Aorta (tissue), 5 donors: Measurements from ENCODE around the gene HSD17B11. TPM values are rescaled to one million over a fixed set of nuclear protein-coding genes. Genes with fewer than 3 reads are reported as not detected.
A peak's percentile ranks its signal among the peaks of the same experiment; 100 is the strongest.
"Not testable (repeated sequence)": the region's sequence is repeated elsewhere in the genome, so short reads cannot be mapped to it uniquely, and the experiment has no call there.

Experiments used
- ATAC-seq: fragments of 200-7000 bp; cut with Tn5 transposase; one replicate; pipeline ENCODE4 v1.9.1; 2022; ENCODE audit warnings: moderate library complexity; ENCODE audit not compliant: low FRiP score
- DNase-seq, 2 donors: peaks; one replicate each; pipeline ENCODE4 v3.0.0-alpha.2; 2020
- H3K27ac ChIP-seq, 2 donors: one replicate each; pipeline ENCODE4 v1.5.1; 2013; ENCODE audit warnings: low read length in 2 of 2, mild to moderate bottlenecking in 2 of 2, moderate library complexity in 2 of 2, control low read depth in 1 of 2, inconsistent platforms in 1 of 2, low read depth in 1 of 2
- H3K27me3 ChIP-seq, 2 donors: one replicate each; pipeline ENCODE4 v1.6.1; 2013; ENCODE audit warnings: control low read depth in 1 of 2, low read length in 1 of 2, mild to moderate bottlenecking in 1 of 2, moderate library complexity in 1 of 2; ENCODE audit not compliant: insufficient read depth in 2 of 2, control insufficient read depth in 1 of 2
- H3K36me3 ChIP-seq, 2 donors: one replicate each; pipeline ENCODE4 v1.6.1; 2013; ENCODE audit warnings: control low read depth in 1 of 2, low read length in 1 of 2, mild to moderate bottlenecking in 1 of 2; ENCODE audit not compliant: insufficient read depth in 2 of 2, control insufficient read depth in 1 of 2
- H3K4me1 ChIP-seq, 2 donors: one replicate each; pipeline ENCODE4 v1.6.1; 2013; ENCODE audit warnings: low read length in 2 of 2, control low read depth in 1 of 2, mild to moderate bottlenecking in 1 of 2, moderate library complexity in 1 of 2; ENCODE audit not compliant: insufficient read depth in 2 of 2, control insufficient read depth in 1 of 2
- H3K4me3 ChIP-seq, 2 donors: one replicate each; pipeline ENCODE4 v1.5.1; 2013; ENCODE audit warnings: low read length in 2 of 2, control low read depth in 1 of 2, mild to moderate bottlenecking in 1 of 2
- H3K9me3 ChIP-seq: one replicate; pipeline ENCODE4 v1.6.1; 2013; ENCODE audit warnings: mild to moderate bottlenecking, low read length; ENCODE audit not compliant: control insufficient read depth
- WGBS, 2 donors: extraction: QIAGEN DNeasy Blood & Tissue Kit; methylation state at CpG; one replicate each; pipeline ENCODE4 v1.1.7; 2013; 5-methylcytosine and 5-hydroxymethylcytosine counted together
- intact Hi-C, 2 donors: fragments of 100-400 bp; cut with DNase I; formaldehyde crosslinking; loops; one replicate each; pipeline versions ENCODE4 v1.14.2 to v1.15.0; 2022
- polyA plus RNA-seq, 2 donors: library from polyadenylated mRNA; stranded (reverse); fragments of 200-250 nt; gene quantifications; one replicate each; pipeline ENCODE4 v1.2.3, GENCODE V29; 2013
- total RNA-seq, 2 donors: library from RNA; stranded (reverse); fragmentation: NEBNext Ultra II Directional; extraction: Animal tissue kit (Norgen Biotek cat#: 25700); gene quantifications; one replicate each; pipeline ENCODE4 v1.2.1, GENCODE V29; 2021
- donor health status: healthy with polysubstance abuse.
- donor health status: Bipolar disorder and iron deficiency.
- donor health status: DM: no; HTN: no; CAD: no.
- donor health status: DM: no; HTN: no; CAD: no.
- donor health status: DM: yes; HTN: yes; CAD: no.

Gene HSD17B11
- total and polyA plus RNA-seq, 4 donors, result 35.5 to 77.6 (median 63.7) TPM

DNA sequence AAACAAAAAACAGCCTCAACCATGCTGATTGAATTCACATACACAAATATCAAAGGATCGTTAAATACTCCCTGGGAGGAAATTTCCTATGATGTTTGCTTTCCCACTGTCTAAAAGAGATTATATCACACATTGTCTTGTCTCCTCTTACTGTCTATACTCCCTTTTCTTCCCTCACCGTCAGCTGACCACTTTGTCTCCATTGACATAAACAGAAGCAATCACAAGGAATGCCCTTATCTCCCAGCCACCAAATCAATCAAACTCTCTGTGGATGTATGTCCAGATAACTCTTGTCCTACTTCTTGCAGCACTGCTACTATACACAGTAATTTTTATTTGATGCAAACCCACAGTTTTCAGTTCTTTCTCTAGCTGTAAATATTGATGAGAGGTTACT, 19.2 kb upstream of the HSD17B11 start:
- no peak for ATAC-seq
- Histone ChIP-seq H3K4me1 (no peaks in the 10 kb centered on the region), H3K9me3 (peaks cover 1% of the 10 kb centered on the region), H3K27me3 (no peaks in the 10 kb centered on the region), H3K36me3 (no peaks in the 10 kb centered on the region), H3K27ac (no peak overlapping the region), H3K4me3 (no peak overlapping the region)
- intact Hi-C loops, result no loop called here
- WGBS, 2 donors, result 57 to 60% methylated on average over 2 of the region's 2 CpGs
- no peak for DNase-seq

DNA sequence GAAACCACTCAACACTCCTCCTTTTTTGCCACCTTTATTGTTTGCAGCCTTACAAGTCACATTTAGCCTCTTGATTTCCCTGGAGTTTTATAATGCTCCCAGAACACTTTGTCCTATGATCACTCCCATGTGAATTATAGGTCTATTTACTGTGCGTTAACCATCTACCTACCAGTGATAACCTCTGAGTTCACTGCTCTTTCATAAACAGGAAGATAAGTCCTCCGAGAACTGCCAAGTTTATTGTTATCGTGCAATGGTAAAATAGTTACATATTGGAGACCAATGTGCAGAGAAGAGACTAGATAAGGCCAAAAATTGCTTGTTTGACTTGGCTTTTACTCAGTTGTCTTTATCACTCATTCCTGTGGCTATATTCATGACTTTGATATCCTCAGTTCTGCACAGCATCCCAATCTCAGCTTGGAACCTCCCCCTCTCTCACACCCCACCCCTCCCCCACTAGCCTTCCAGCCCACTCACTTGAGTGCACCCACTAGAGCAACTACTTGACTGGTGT, 18.5 kb upstream of the HSD17B11 start:
- no peak overlapping the region for H3K4me3 ChIP-seq
- intact Hi-C loops, result no loop called here
- H3K27ac ChIP-seq, result no peak overlapping the region
- H3K9me3 ChIP-seq, result peaks cover 1% of the 10 kb centered on the region
- no peak for ATAC-seq
- no peak for DNase-seq
- H3K27me3 ChIP-seq, result no peaks in the 10 kb centered on the region
- WGBS, 2 donors, result 61 to 64% methylated on average over 3 of the region's 3 CpGs
- H3K36me3 ChIP-seq, result no peaks in the 10 kb centered on the region
- no peaks in the 10 kb centered on the region for H3K4me1 ChIP-seq

DNA sequence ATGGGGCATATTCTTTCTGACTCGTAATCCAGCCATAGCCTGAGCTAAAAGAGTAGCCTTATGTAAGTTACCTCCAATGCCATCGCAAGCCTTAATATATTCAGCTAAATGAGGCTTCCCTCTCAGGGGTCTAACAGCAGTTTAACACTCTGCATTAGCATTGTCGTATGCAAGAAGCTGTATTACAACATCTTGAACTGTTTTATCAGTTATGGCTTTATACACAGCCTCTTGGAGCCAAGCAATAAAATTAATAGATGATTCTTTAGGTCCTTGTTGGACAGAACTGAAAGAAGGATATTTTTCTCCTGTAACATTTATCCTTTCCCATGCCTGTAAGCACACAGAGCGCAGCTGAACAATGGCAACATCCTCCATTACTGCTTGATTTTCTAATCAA, 15.9 kb upstream of the HSD17B11 start:
- H3K4me3 ChIP-seq, H3K27ac ChIP-seq, H3K4me1 ChIP-seq, DNase-seq, H3K9me3 ChIP-seq, intact Hi-C loops, ATAC-seq, H3K36me3 ChIP-seq, H3K27me3 ChIP-seq: not testable (repeated sequence)
- 84 to 88% methylated on average over 4 of the region's 4 CpGs for WGBS, 2 donors

DNA sequence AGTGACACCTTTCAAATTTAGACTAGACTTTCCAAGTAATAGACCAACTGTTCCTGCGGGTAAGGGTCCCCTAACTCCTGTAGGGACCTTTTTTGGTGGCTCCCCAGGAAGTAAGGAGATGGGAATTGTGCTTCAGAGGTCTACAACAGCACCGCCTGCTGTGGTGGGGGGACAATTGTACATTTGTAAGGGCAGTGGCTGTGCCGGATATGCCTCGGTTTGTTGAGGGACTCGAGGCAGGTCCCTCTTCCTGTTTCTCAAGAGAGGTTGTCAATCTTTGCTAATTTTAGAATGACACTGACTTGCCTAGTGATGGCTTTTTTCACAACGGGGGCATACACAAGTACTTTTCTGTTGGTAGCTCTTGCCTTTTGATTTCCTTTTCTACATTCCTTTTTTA, 15.5 kb upstream of the HSD17B11 start:
- intact Hi-C loops, result no loop called here
- H3K4me3 ChIP-seq, result no peak overlapping the region
- no peaks in the 10 kb centered on the region for H3K27me3 ChIP-seq
- no peaks in the 10 kb centered on the region for H3K4me1 ChIP-seq
- ATAC-seq, result no peak
- DNase-seq, result no peak
- H3K27ac ChIP-seq, result no peak overlapping the region
- no peaks in the 10 kb centered on the region for H3K9me3 ChIP-seq
- 72 to 80% methylated on average over 6 of the region's 6 CpGs for WGBS, 2 donors
- H3K36me3 ChIP-seq, result no peaks in the 10 kb centered on the region

DNA sequence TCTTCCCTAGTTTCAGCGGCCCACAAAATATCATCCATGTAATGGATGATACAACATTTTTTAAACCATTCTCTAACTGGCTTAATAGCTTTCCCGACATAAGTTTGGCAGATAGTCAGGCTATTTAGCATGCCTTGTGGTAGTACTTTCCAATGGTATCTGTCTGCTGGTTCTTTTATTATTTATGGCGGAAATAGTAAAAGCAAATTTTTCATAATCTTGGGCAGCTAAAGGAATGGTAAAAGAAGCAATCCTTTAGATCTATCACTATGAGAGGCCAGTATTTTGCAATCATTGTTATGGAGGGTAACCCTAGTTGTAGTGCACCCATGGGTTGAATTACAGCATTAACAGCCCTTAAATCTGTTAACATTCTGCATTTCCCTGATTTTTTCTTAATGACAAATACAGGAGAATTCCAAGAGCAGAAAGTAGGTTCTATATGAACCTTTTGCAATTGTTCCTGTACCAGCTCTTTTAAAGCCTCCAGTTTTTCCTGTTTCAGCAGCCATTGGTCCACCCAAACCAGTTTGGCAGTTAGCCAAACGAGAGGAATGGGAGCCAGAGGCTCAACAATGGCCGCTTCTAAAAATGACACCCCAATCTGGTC, 14.3 kb upstream of the HSD17B11 start:
- no peaks in the 10 kb centered on the region for H3K4me1 ChIP-seq
- H3K27me3 ChIP-seq, result no peaks in the 10 kb centered on the region
- DNase-seq (no peak), ATAC-seq (no peak)
- 51 to 66% methylated on average over 5 of the region's 5 CpGs for WGBS, 2 donors
- no peaks in the 10 kb centered on the region for H3K36me3 ChIP-seq
- no peak overlapping the region for H3K27ac ChIP-seq
- H3K4me3 ChIP-seq, result no peak overlapping the region
- no peaks in the 10 kb centered on the region for H3K9me3 ChIP-seq
- intact Hi-C loops, result no loop called here

DNA sequence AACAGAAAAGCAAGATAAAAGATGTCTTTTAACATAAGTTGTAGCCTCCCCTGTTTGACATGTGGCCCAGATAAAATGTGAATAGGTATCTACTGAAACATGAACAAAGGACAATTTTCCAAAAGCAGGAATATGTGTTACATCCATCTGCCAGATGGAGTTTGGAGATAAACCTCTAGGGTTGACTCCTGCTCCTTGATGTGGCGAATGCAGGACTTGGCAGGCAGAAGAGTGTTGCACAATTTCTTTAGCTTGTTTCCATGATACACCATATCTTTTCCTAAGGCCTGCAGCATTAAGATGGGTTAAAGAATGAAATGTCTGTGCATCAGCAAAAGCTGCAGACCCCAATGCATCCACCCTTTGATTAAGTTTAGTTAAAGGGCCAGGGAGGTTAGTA, 12.7 kb upstream of the HSD17B11 start:
- intact Hi-C loops, H3K27ac ChIP-seq, H3K27me3 ChIP-seq, H3K4me3 ChIP-seq, H3K4me1 ChIP-seq, DNase-seq, H3K9me3 ChIP-seq, H3K36me3 ChIP-seq, ATAC-seq: not testable (repeated sequence)
- 81 to 89% methylated on average over 1 of the region's 1 CpG for WGBS, 2 donors

DNA sequence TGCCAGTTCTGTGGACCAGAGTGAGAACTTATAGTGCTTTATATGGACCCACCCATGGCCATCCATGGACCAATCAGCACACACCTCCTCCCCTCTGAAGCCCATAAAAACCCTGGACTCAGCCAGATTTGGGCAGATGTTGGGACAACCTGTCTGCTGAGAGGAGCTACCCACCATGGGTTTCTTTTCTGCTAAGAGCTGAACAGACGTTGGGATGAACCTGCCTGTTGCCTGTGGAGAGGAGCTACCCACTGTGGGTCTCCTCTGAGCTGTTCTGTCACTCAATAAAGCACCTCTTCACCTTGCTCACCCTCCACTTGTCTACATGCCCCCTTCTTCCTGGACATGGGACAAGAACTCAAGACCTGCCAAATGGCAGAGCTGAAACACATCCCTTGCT, 9.0 kb upstream of the HSD17B11 start:
- intact Hi-C loops, result no loop called here
- DNase-seq (no peak), ATAC-seq (no peak)
- Histone ChIP-seq H3K27me3 (no peaks in the 10 kb centered on the region), H3K4me1 (no peaks in the 10 kb centered on the region), H3K27ac (no peak overlapping the region), H3K4me3 (no peak overlapping the region), H3K36me3 (no peaks in the 10 kb centered on the region), H3K9me3 (no peaks in the 10 kb centered on the region)
- whole genome bisulfite sequencing, 2 donors, result 85 to 88% methylated on average over 1 of the region's 1 CpG

DNA sequence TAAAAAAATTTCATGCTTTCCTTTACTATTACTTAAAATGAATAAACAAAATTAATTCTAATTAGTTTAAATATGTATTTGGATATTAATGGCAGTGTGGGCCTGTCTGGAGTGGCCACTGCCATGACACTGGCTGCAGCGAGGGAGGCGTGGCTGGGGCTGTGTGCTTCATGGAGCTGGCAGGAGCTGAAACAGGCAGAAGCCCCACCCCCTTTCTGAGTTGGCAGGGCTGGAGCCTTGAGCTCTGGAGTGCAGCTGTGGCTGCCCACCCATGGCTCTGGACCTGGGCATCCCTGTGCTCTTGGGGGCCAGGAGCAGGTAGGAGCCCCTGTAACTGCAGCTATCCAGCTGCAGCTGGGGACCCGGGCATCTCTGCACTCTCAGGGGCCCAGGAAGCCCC, 8.2 kb upstream of the HSD17B11 start:
- H3K4me3 ChIP-seq, result no peak overlapping the region

DNA sequence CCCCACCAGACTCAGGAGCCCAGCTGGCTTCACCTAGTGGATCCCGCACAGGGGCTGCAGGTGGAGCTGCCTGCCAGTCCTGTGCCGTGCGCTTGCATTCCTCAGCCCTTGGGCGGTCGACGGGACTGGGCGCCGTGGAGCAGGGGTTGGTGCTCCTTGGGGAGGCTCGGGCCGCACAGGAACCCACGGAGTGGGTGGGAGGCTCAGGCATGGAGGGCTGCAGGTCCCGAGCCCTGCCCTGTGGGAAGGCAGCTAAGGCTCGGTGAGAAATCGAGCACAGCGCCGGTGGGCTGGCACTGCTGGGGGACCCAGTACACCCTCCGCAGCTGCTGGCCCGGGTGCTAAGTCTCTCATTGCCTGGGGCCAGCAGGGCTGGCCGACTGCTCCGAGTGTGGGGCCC, 4.9 kb upstream of the HSD17B11 start:
- H3K27me3 ChIP-seq, ATAC-seq, H3K36me3 ChIP-seq, H3K4me1 ChIP-seq, H3K9me3 ChIP-seq, H3K27ac ChIP-seq, intact Hi-C loops, H3K4me3 ChIP-seq: not testable (repeated sequence)
- peak in 1 of 2 donors; percentile 39 for DNase-seq
- WGBS, 2 donors, result 91 to 93% methylated on average over 15 to 20 of the region's 20 CpGs

More for the DNA sequence above, 8.2 kb upstream of the HSD17B11 start:
- Histone ChIP-seq H3K4me1 (no peaks in the 10 kb centered on the region), H3K27ac (no peak overlapping the region), H3K27me3 (no peaks in the 10 kb centered on the region), H3K9me3 (no peaks in the 10 kb centered on the region), H3K36me3 (no peaks in the 10 kb centered on the region)
- DNase-seq (peak in 1 of 2 donors; percentile 50), ATAC-seq (peak; percentile 62)
- WGBS, 2 donors, result 77 to 82% methylated on average over 3 of the region's 3 CpGs
- intact Hi-C loops, result no loop called here
